Measurements from ENCODE around the gene SNRNP25. TPM values are rescaled to one million over a fixed set of nuclear protein-coding genes. Genes with fewer than 3 reads are reported as not detected.

SNRNP25 gene
- polyA plus RNA-seq, 3 donors = 18.5 to 32.2 (median 31.6) TPM

- no peak for TF ChIP-seq CTCF (IDR thresholded peaks at IDR 0.05)
- Mint-ChIP-seq H3K9me3 (no peaks in the 10 kb centered on the region), H3K4me1 (peaks cover 42% of the 10 kb centered on the region), H3K4me3 (peak overlapping the region in 1 of 2 donors; percentile 63), H3K36me3 (peaks cover 5 to 8% of the 10 kb centered on the region in 2 donors), H3K27me3 (ENCODE audit: low read depth in 3 of 3) (peaks cover 0 to 1% (median 0%) of the 10 kb centered on the region in 3 donors), H3K27ac (peak overlapping the region; percentile 85 to 92 (median 87))
- Histone ChIP-seq H2AFZ (ENCODE audit: insufficient read depth, low read depth, low read length, poor library complexity, severe bottlenecking) (no peak overlapping the region), H3K79me2 (ENCODE audit: insufficient read depth, low read length) (no peaks in the 10 kb centered on the region), H3K4me3 (replicated peaks in 1 of 3; ENCODE audit: low read depth in 2 of 3, low read length in 3 of 3) (peak overlapping the region in 1 of 3 experiments; percentile 45), H3K27me3 (ENCODE audit: control insufficient read depth in 2 of 2, insufficient read depth in 2 of 2, low read length in 2 of 2) (no peaks in the 10 kb centered on the region), H3K36me3 (replicated peaks in 1 of 2; ENCODE audit: control insufficient read depth in 1 of 2, insufficient read depth in 2 of 2, low read length in 2 of 2) (no peaks in the 10 kb centered on the region), H4K20me1 (ENCODE audit: insufficient read depth, low read length) (no peaks in the 10 kb centered on the region), H3K9me3 (replicated peaks in 1 of 2; ENCODE audit: control insufficient read depth in 1 of 2, insufficient read depth in 1 of 2, low read length in 2 of 2) (no peaks in the 10 kb centered on the region), H3K27ac (ENCODE audit: low read depth in 1 of 2, low read length in 2 of 2) (peak overlapping the region; percentile 77 to 82), H3K4me2 (replicated peaks; ENCODE audit: extremely low read depth, low read length, poor library complexity, severe bottlenecking) (peak overlapping the region; percentile 44), H3K9ac (ENCODE audit: insufficient read depth, low read length, poor library complexity, severe bottlenecking) (no peak overlapping the region), H3K4me1 (ENCODE audit: control insufficient read depth in 1 of 2, insufficient read depth in 2 of 2, low read length in 2 of 2) (peaks cover 29 to 35% of the 10 kb centered on the region in 2 donors)
- DNase-seq = no peak
- 92% methylated on average over 20 of the region's 21 CpGs for WGBS (ENCODE audit: insufficient coverage)
- intact Hi-C loops (cut with micrococcal nuclease) = no loop called here
These were observed 19.6 kb upstream of the SNRNP25 start for GRCh38 chr16:33877-34647.

GRCh38 chr16:34648-34987 lies 19.0 kb upstream of the SNRNP25 start:
- peaks cover 29 to 40% of the 10 kb centered on the region in 2 donors for H3K4me1 ChIP-seq (ENCODE audit: control insufficient read depth in 1 of 2, insufficient read depth in 2 of 2, low read length in 2 of 2)
- Mint-ChIP-seq H3K9me3 (no peaks in the 10 kb centered on the region), H3K27me3 (ENCODE audit: low read depth in 3 of 3) (peaks cover 0 to 1% (median 0%) of the 10 kb centered on the region in 3 donors), H3K27ac (peak overlapping the region; percentile 85 to 92 (median 87)), H3K4me3 (peak overlapping the region; percentile 42 to 63), H3K4me1 (peaks cover 47% of the 10 kb centered on the region), H3K36me3 (peaks cover 5 to 10% of the 10 kb centered on the region in 2 donors)
- peak overlapping the region; percentile 44 for H3K4me2 ChIP-seq (replicated peaks; ENCODE audit: extremely low read depth, low read length, poor library complexity, severe bottlenecking)
- H4K20me1 ChIP-seq (ENCODE audit: insufficient read depth, low read length) = no peaks in the 10 kb centered on the region
- peak overlapping the region; percentile 35 for H3K9ac ChIP-seq (ENCODE audit: insufficient read depth, low read length, poor library complexity, severe bottlenecking)
- H3K27ac ChIP-seq (ENCODE audit: low read depth in 1 of 2, low read length in 2 of 2) = peak overlapping the region; percentile 77 to 82
- no peaks in the 10 kb centered on the region for H3K27me3 ChIP-seq (ENCODE audit: control insufficient read depth in 2 of 2, insufficient read depth in 2 of 2, low read length in 2 of 2)
- no peaks in the 10 kb centered on the region for H3K79me2 ChIP-seq (ENCODE audit: insufficient read depth, low read length)
- H2AFZ ChIP-seq (ENCODE audit: insufficient read depth, low read depth, low read length, poor library complexity, severe bottlenecking) = peak overlapping the region; percentile 64
- 2% methylated on average over 4 of the region's 6 CpGs for WGBS (ENCODE audit: insufficient coverage)
- intact Hi-C loops (cut with micrococcal nuclease) = no loop called here
- H3K4me3 ChIP-seq (replicated peaks in 1 of 3; ENCODE audit: low read depth in 2 of 3, low read length in 3 of 3) = peak overlapping the region in 1 of 3 experiments; percentile 45
- TF ChIP-seq CTCF (IDR thresholded peaks at IDR 0.05) = no peak
- peak in 1 of 3 donors; percentile 10 for DNase-seq
- no peaks in the 10 kb centered on the region for H3K9me3 ChIP-seq (replicated peaks in 1 of 2; ENCODE audit: control insufficient read depth in 1 of 2, insufficient read depth in 1 of 2, low read length in 2 of 2)
- no peaks in the 10 kb centered on the region for H3K36me3 ChIP-seq (replicated peaks in 1 of 2; ENCODE audit: control insufficient read depth in 1 of 2, insufficient read depth in 2 of 2, low read length in 2 of 2)

Measured in CD14-positive monocyte (primary cell).